HepG2 (cell line): ENCODE data around the gene SYNE1. TPM values are rescaled to one million over a fixed set of nuclear protein-coding genes. Genes with fewer than 3 reads are reported as not detected.
A peak's percentile ranks its signal among the peaks of the same experiment; 100 is the strongest.

Source experiments
- E2F2 ChIP-seq: sonication (generic); formaldehyde crosslinking; IDR thresholded peaks from 2 replicates; pipeline ENCODE4 v1.4.0; 2020; ENCODE audit warnings: missing genetic modification reagents, borderline replicate concordance
- ELK4 ChIP-seq: sonication (generic); formaldehyde crosslinking; IDR thresholded peaks from 2 replicates; pipeline ENCODE4 v1.9.0; 2021; ENCODE audit warnings: missing genetic modification reagents, borderline replicate concordance
- FOXC1 ChIP-seq: sonication (generic); formaldehyde crosslinking; IDR thresholded peaks from 2 replicates; pipeline ENCODE4 v1.8.0; 2022; ENCODE audit warnings: mild to moderate bottlenecking, missing genetic modification reagents, borderline replicate concordance
- GATAD2A ChIP-seq: IDR thresholded peaks from 2 replicates; pipeline ENCODE4 v1.6.1; 2016
- KLF11 ChIP-seq: IDR thresholded peaks from 2 replicates; pipeline ENCODE4 v1.6.1; 2016; ENCODE audit warnings: missing compliant biosample characterization
- SRSF9 ChIP-seq: fragments of 200-400 bp; formaldehyde crosslinking; IDR thresholded peaks from 2 replicates; pipeline ENCODE4 v1.6.1; 2018; ENCODE audit warnings: borderline replicate concordance, mild to moderate bottlenecking, low read depth, low read length; ENCODE audit not compliant: insufficient read depth, poor library complexity, severe bottlenecking
- TFE3 ChIP-seq: IDR thresholded peaks from 2 replicates; pipeline ENCODE4 v1.6.1; 2016
- TSC22D2 ChIP-seq: sonication (generic); formaldehyde crosslinking; IDR thresholded peaks from 2 replicates; pipeline ENCODE4 v1.5.1; 2020; ENCODE audit warnings: missing genetic modification reagents, mild to moderate bottlenecking, borderline replicate concordance
- ZBTB8A ChIP-seq: sonication (generic); formaldehyde crosslinking; IDR thresholded peaks from 2 replicates; pipeline ENCODE4 v1.4.0; 2020; ENCODE audit warnings: mild to moderate bottlenecking, low read depth, missing genetic modification reagents, borderline replicate concordance
- ZMYM3 ChIP-seq: sonication (generic); formaldehyde crosslinking; IDR thresholded peaks from 2 replicates; pipeline ENCODE4 v1.5.1; 2020; ENCODE audit warnings: mild to moderate bottlenecking, missing genetic modification reagents
- ZNF296 ChIP-seq: sonication (generic); formaldehyde crosslinking; conservative IDR thresholded peaks from 2 replicates; pipeline ENCODE4 v1.5.0; 2020; ENCODE audit warnings: mild to moderate bottlenecking, missing genetic modification reagents
- ZNF430 ChIP-seq: sonication (generic); formaldehyde crosslinking; IDR thresholded peaks from 2 replicates; pipeline ENCODE4 v1.9.0; 2021; ENCODE audit warnings: mild to moderate bottlenecking, missing genetic modification reagents
- ZNF496 ChIP-seq: sonication (generic); formaldehyde crosslinking; IDR thresholded peaks from 2 replicates; pipeline ENCODE4 v1.8.1; 2023; ENCODE audit warnings: mild to moderate bottlenecking, moderate library complexity, missing genetic modification reagents; ENCODE audit not compliant: insufficient replicate concordance
- ZNF841 ChIP-seq: sonication (generic); formaldehyde crosslinking; IDR thresholded peaks from 2 replicates; pipeline ENCODE4 v1.8.1; 2023; ENCODE audit warnings: missing genetic modification reagents, borderline replicate concordance
- polyA plus RNA-seq, 8 experiments: library from polyadenylated mRNA; depleted of rRNA in 3 of 8; stranded (reverse) in 7 of 8; unstranded in 1 of 8; fragments of >200 nt; fragmentation: Illumina TruSeq in 4 of 8; extraction: Trizol in 4 of 8; gene quantifications; 2 replicates each; pipeline versions ENCODE4 v1.2.1 to v1.2.3, GENCODE V29; 2011 to 2016; ENCODE audit warnings: low read depth in 4 of 8, missing spikeins in 1 of 8, mixed read lengths in 1 of 8; ENCODE audit not compliant: insufficient read depth in 1 of 8
- total RNA-seq, 5 experiments: library from RNA; depleted of rRNA; stranded (reverse); fragments of >200 nt; fragmentation: Illumina TruSeq; extraction: Trizol; gene quantifications; 2 replicates each; pipeline ENCODE4 v1.2.3, GENCODE V29; 2016; ENCODE audit warnings: low read depth in 1 of 5
- TF ChIP-seq, protein P1 (sequence below): sonication (generic); formaldehyde crosslinking; IDR thresholded peaks from 2 replicates; pipeline ENCODE4 v1.4.0; 2020; ENCODE audit warnings: missing genetic modification reagents, mild to moderate bottlenecking, borderline replicate concordance
- TF ChIP-seq, protein P2 (sequence below): sonication (generic); formaldehyde crosslinking; conservative IDR thresholded peaks from 2 replicates; pipeline ENCODE4 v1.4.0; 2020; ENCODE audit warnings: missing genetic modification reagents
- TF ChIP-seq, protein P3 (sequence below): sonication (generic); formaldehyde crosslinking; IDR thresholded peaks from 2 replicates; pipeline ENCODE4 v1.9.0; 2021; ENCODE audit warnings: missing genetic modification reagents, borderline replicate concordance

Gene SYNE1
- total and polyA plus RNA-seq, 2 of the 13 experiments (the other 11 are each of a cell fraction or from before 2014, with no cell fraction given): 5.5 to 15.9 TPM

DNA sequence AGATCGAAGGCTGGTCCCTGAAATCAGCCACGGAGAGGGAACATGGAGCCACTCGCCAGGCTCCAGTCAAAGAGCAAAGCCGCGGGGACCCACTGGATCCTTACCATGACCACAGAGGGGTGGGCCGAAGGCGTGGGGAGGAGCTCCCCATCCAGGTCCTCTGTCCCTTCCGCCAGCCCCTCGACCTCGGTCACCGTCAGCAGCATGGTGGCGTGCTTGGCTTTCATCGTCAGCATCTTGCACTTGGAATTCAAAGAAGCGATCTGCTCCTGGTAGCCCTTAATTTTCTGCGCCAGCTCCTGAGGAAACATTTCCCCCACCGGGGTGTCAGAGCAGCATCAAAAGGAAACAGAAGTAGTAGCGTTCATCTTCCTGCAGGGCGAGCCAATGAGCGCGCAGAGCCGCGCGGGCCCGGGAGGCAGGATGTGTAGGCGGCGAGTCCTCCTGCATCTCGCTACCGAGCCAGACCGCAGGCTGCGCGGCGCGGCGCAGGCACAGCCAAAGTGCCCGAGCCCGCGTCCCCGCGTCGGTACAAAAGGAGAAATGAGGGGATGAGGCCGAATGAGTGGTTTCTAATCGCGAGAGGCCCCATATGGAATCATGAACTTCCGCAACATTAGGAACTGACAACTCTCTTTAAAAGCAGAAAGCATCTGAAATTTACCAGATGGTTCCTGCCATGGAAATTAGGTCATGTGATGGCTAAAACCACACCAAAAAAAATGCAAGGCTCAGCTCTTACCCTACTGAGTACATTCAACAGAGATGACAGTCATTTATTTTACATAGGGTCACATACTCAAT lies 335.2 kb downstream of the SYNE1 start (continued):
- TF ChIP-seq, protein P1, sequence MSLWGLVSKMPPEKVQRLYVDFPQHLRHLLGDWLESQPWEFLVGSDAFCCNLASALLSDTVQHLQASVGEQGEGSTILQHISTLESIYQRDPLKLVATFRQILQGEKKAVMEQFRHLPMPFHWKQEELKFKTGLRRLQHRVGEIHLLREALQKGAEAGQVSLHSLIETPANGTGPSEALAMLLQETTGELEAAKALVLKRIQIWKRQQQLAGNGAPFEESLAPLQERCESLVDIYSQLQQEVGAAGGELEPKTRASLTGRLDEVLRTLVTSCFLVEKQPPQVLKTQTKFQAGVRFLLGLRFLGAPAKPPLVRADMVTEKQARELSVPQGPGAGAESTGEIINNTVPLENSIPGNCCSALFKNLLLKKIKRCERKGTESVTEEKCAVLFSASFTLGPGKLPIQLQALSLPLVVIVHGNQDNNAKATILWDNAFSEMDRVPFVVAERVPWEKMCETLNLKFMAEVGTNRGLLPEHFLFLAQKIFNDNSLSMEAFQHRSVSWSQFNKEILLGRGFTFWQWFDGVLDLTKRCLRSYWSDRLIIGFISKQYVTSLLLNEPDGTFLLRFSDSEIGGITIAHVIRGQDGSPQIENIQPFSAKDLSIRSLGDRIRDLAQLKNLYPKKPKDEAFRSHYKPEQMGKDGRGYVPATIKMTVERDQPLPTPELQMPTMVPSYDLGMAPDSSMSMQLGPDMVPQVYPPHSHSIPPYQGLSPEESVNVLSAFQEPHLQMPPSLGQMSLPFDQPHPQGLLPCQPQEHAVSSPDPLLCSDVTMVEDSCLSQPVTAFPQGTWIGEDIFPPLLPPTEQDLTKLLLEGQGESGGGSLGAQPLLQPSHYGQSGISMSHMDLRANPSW (CRISPR knock-in tag): 0 out of 2 replicates have a peak, but pooled peaks have one; percentile 41
- TF ChIP-seq ZMYM3 (CRISPR knock-in tag): peak; percentile 87
- no peak; the same call in 1 of the 2 replicates for TF ChIP-seq ZNF841
- no peak; the same call in 1 of the 2 replicates for TF ChIP-seq ZNF296 (CRISPR knock-in tag)
- peak; percentile 86; the same call in 1 of the 2 replicates for TF ChIP-seq ZNF430 (CRISPR knock-in tag)
- TF ChIP-seq FOXC1 (CRISPR knock-in tag): peak; percentile 88
- no peak; the same call in 1 of the 2 replicates for TF ChIP-seq GATAD2A (CRISPR knock-in tag)
- no peak for TF ChIP-seq KLF11
- TF ChIP-seq SRSF9: no peak
- TF ChIP-seq, protein P2, sequence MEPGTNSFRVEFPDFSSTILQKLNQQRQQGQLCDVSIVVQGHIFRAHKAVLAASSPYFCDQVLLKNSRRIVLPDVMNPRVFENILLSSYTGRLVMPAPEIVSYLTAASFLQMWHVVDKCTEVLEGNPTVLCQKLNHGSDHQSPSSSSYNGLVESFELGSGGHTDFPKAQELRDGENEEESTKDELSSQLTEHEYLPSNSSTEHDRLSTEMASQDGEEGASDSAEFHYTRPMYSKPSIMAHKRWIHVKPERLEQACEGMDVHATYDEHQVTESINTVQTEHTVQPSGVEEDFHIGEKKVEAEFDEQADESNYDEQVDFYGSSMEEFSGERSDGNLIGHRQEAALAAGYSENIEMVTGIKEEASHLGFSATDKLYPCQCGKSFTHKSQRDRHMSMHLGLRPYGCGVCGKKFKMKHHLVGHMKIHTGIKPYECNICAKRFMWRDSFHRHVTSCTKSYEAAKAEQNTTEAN (CRISPR knock-in tag): no peak
- TF ChIP-seq, protein P3, sequence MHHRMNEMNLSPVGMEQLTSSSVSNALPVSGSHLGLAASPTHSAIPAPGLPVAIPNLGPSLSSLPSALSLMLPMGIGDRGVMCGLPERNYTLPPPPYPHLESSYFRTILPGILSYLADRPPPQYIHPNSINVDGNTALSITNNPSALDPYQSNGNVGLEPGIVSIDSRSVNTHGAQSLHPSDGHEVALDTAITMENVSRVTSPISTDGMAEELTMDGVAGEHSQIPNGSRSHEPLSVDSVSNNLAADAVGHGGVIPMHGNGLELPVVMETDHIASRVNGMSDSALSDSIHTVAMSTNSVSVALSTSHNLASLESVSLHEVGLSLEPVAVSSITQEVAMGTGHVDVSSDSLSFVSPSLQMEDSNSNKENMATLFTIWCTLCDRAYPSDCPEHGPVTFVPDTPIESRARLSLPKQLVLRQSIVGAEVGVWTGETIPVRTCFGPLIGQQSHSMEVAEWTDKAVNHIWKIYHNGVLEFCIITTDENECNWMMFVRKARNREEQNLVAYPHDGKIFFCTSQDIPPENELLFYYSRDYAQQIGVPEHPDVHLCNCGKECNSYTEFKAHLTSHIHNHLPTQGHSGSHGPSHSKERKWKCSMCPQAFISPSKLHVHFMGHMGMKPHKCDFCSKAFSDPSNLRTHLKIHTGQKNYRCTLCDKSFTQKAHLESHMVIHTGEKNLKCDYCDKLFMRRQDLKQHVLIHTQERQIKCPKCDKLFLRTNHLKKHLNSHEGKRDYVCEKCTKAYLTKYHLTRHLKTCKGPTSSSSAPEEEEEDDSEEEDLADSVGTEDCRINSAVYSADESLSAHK: no peak
- no peak for TF ChIP-seq ELK4 (CRISPR knock-in tag)
- no peak for TF ChIP-seq TFE3 (CRISPR knock-in tag)
- TF ChIP-seq ZBTB8A (CRISPR knock-in tag): no peak
- no peak for TF ChIP-seq TSC22D2 (CRISPR knock-in tag)
- TF ChIP-seq ZNF496 (CRISPR knock-in tag): no peak
- TF ChIP-seq E2F2 (CRISPR knock-in tag): no peak
